ELF-1 (cell line): ENCODE results near the gene EVC2.
"Not testable (repeated sequence)": the region's sequence is repeated elsewhere in the genome, so short reads cannot be mapped to it uniquely, and the experiment has no call there.

ENCODE experiments used
- DNase-seq: peaks from one replicate; pipeline ENCODE4 v3.0.0-alpha.2; 2016; ENCODE audit warnings: low read depth, low spot score

EVC2 gene

DNA sequence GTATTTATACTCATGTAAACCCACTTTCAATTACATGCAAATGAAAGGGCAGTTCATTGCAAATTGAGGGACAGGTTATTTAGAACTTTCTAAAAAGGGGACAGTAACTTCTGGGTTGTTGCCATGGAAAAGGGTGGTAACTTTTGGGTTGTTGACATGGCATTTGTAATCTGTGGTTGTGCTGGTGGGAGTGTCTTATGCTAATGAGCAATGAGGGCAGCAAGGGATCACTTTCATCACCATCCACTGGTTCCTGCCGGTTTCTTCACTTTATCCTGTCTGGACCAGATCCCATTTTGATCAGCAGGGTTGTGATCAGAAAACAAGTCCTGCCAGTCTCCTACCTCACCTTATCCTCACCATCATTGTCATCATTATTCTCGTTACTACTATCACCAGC, 34.6 kb upstream of the EVC2 start:
- DNase-seq, result no peak

GRCh38 chr4:5742388-5742787, 34.0 kb upstream of the EVC2 start:
- DNase-seq, result no peak

DNA sequence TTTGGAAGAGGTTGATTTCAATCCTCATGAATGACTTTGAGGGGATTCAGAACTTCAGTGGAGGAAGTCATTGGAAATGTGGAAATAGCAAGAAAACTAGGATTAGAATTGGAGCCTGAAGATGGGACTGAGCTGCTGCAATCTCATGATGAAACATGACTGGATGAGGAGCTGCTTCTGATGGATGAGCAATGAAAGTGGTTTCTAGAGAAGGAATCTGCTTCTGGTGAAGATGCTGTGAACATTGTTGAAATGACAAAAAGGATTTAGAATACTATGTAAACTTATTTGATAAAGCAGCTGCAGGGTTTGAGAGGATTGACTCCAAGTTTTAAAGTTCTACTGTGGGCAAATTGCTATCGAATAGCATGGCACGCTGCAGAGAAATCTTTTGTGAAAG, 29.7 kb upstream of the EVC2 start:
- DNase-seq, result no peak

DNA sequence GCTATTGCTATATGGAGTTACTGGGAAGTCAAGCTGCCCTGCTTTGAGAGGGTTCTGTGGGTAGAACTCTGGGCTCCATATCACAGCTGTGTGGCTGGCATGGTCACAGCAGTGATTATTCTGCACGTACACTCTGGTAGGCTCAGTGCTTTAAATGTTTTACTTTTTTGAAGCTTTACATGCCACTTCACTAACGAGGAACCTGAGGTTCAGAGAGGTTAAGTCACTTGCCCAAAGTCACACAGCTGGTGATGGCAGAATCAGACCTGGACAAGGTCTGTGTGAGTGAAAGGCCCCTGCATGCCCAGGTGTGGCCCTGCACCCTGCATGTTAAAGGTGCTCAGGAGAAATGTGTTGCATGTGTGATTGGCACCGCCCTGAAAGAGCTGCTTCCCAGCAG, 27.1 kb upstream of the EVC2 start:
- no peak for DNase-seq

DNA sequence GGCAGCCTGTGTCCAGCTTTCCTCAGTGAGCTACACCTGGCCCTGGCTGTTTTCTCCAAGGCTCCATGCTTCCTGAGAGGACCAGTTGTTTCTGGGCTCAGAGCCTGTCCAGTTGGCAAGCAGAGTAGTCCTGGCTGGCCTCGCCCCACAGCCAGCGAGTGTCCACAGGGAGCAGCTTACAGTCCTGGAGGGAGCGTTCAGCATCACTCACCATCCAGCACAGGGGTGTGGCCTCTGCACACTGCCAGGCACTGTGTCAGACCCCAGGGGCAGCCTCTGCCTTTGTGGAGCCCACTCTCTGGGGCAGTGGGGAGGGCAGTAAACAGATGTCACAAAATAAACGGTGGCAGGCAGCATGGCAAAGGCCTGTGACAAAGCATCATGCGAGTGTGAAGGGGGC, 26.5 kb upstream of the EVC2 start:
- no peak for DNase-seq

- no peak for DNase-seq
Observed at GRCh38 chr4:5732158-5732557, 23.8 kb upstream of the EVC2 start.

DNA sequence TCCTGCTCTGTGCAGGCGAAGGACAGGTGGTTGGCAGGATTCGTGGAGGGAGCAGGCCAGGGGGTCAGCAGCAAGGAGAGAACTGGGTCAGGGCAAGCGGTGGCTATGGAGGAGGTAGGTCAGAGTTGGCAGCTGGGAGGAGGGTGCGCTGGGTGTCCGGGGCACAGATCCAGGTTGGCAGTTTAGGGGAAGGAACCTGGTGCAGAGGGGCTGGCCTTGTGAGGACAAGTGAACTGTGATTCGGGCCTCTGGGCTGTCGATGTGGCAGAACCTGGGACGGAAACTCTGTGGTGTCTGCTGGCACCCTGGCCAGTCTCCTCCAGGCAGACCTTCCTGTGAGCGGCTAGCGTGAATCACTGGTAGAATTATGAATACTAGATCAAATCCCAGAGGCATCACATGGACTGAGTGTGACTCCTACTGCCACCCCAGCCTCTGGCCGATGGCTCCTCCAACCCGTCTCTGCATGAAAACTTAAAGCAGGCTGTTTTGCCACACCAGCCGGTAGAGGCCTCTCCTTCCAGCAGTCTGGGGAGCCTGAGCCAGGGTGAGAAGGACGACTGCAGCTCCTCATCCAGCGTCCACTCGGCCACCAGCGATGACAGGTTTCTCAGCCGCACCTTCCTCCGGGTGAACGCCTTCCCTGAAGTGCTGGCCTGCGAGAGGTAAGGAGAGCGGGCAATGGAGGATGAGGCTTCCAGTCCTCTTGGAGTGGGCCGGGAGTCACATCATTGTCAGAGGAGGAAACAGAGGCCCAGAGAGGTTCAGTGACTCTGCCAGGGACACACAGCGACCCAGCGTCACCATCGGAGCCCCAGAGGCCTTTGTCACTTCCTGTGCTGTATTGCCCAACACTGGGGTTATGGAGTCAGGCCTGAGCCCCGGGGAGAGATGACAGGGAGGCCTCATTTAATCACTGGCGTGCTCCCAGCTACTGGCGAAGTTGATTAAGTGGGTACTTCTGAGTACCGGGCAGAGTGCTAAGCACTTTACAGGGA, 22.9 kb upstream of the EVC2 start:
- no peak for DNase-seq

DNA sequence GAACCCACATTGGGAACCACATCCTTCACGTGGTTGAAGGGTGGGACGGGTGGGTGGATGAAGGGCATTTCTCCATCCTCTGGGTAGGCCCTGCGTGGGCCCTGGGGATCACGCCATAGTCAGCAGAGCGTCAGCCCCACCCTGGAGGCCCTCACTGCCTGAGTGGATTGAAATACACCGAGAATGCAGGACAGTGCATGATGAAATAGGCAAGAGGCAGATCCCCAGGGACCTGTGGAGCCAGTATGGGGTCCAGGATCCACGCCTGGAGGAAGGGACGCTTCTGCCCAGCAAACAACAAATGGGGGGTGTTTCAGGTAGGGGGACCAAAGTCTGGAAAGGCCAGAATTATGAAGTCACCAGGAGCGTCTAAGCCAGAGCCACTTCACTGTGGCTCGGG, 22.1 kb upstream of the EVC2 start:
- no peak for DNase-seq

DNA sequence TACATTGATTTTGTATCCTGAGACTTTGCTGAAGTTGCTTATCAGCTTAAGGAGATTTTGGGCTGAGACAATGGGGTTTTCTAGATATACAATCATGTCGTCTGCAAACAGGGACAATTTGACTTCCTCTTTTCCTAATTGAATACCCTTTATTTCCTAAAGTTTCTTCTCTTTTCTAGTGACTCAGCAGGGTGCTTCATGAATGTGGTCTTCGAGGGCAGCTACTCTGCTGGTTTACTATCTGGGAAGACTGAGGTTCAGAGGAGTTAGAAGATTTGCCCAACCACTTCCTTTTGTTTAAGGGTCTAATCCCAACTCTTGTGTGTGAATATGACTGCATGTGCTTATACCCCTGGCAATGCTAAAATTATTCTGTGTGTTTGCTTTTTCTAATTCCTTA, 20.1 kb upstream of the EVC2 start:
- not testable (repeated sequence) for DNase-seq

- DNase-seq, result no peak
Observed at GRCh38 chr4:5724377-5724776, 16.0 kb upstream of the EVC2 start.

DNA sequence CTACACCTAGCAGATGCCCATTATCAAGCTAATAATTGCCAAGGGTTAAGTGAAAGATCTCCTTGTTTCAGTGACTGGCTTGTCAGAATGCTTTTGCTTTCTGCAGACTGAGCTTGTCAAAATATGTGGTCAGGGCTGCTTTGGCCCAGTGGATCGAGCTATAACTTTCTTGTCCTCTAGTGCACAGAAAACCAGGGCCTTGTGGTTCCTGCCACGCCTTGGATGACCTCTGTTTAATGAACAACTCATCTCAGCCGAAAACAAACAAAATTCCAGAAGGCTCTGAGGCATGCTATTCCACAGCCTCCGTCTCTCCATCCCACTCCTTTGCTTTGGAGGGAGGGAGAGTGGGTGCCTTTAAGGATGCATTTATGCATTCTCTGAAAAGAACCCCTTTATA, 14.0 kb upstream of the EVC2 start:
- DNase-seq, result no peak

- no peak for DNase-seq
Observed at GRCh38 chr4:5721923-5722322, 13.6 kb upstream of the EVC2 start.

- DNase-seq, result no peak
Observed at GRCh38 chr4:5720980-5721379, 12.6 kb upstream of the EVC2 start.

DNA sequence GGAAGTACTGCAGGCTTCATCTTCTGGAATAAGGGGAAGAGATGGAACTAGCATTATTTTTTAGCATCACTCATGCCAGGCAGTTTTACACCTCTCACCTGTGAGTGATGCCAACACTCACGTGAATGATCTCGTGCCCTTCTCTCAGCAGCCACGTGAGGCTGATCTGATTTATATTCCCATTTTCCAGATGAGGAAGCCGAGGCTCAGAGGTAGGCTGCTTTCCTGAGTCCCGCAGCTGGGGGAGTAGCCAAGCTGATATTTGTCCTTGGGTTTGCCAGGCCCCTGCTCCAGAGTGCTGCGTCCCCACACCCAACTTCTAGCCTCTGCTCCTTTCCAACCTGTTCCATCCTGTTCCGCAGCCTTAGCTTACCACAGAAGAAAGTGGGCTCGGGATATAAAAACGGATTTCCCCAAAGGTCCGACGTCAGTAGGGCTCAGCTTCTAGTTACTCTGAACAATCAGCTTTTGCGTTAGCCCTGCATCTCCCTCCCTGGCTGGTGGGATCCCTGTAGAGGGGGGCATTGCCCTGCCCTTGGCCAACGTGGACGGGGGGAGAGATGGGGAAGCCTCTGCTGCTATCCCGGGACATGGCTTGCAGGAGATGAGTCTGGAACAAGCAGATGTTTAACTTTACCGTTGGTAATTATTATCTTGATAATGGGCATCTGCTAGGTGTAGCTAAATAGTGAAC, 11.9 kb upstream of the EVC2 start:
- no peak for DNase-seq

GRCh38 chr4:5719350-5720055, 11.1 kb upstream of the EVC2 start:
- no peak for DNase-seq

DNA sequence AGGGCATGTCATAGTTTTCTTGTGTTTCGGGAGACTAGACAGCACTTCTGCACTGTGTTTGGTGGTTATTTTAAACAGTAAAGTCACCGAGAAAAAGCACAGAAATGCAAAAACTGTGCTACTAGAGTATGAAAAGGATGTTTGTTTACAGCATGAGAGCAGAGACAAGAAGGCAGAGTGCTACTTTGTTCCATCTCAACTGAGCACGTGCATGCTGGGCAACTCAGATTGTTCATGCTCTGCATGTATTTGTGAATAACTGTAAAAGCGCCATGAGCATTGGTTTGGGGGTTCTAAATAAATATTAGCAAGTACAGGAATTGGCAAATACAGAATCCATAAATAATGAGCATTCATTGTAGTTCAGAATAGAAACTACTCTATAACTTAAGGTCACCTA, 10.1 kb upstream of the EVC2 start:
- DNase-seq, result no peak

- DNase-seq, result no peak
Observed at GRCh38 chr4:5717449-5718158, 9.2 kb upstream of the EVC2 start.

- DNase-seq, result no peak
Observed at GRCh38 chr4:5716391-5716790, 8.0 kb upstream of the EVC2 start.

- no peak for DNase-seq
Observed at GRCh38 chr4:5715357-5715756, 7.0 kb upstream of the EVC2 start.

DNA sequence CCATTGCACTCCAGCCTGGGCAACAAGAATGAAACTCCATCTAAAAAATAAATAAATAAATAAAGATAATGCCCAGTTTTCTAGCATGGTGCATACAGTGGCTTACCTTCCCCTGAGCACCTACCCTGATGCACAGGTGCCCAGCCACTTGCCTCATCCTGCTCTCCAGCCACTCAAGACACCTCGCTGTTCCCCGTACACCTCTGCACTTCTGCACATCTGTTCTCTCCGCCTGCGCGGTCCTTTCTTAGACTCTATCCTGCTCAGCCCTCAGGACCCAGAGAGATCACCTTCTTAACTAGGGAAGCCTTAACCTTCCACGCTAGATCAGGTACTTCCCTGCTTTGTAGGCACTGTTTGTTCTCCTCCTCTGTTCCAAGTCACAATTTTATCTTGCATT, 5.5 kb upstream of the EVC2 start:
- DNase-seq, result no peak

- no peak for DNase-seq
Observed at GRCh38 chr4:5712931-5713330, 4.6 kb upstream of the EVC2 start.

DNA sequence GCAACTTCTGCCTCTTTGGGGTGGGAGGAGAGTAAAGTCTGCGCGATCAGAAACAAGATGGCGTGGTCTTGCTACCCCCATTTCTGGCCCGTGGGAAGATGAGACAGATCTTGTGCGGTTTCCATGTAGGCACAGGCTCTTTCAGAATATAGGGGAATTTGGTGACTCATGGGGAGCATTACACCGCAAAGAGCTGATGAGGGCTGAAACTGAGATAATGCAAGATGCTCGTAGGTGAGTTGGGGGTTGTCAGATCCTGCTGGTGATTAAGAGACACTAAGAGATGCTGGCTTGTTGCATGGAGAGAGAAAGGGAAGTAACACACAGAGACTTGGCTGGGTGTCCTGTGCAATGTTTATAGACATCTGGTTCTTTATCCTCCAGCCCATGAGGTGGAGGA, 4.2 kb upstream of the EVC2 start:
- no peak for DNase-seq
